Activated CD4-positive, alpha-beta T cell treated with anti-CD3 and anti-CD28 coated beads for 48 hours (primary cell): ENCODE results near the gene MSANTD1.

ENCODE experiments used
- DNase-seq: peaks from one replicate; pipeline ENCODE4 v3.0.0-alpha.2; 2020

Gene MSANTD1

GRCh38 chr4:3234171-3235029, 14.6 kb upstream of the MSANTD1 start:
- DNase-seq: no peak

- DNase-seq: no peak
These were observed 14.0 kb upstream of the MSANTD1 start for GRCh38 chr4:3235030-3235345.

- no peak for DNase-seq
These were observed 13.4 kb upstream of the MSANTD1 start for GRCh38 chr4:3235581-3235980.

GRCh38 chr4:3236326-3236878, 12.6 kb upstream of the MSANTD1 start:
- DNase-seq: no peak

GRCh38 chr4:3237266-3237665, 11.7 kb upstream of the MSANTD1 start:
- no peak for DNase-seq

- DNase-seq: no peak
These were observed 11.0 kb upstream of the MSANTD1 start for GRCh38 chr4:3237712-3238560.

GRCh38 chr4:3238721-3239120, 10.2 kb upstream of the MSANTD1 start:
- DNase-seq: no peak

- no peak for DNase-seq
These were observed 9.7 kb upstream of the MSANTD1 start for GRCh38 chr4:3239303-3239702.

- no peak for DNase-seq
These were observed 8.7 kb upstream of the MSANTD1 start for GRCh38 chr4:3239998-3240920.

GRCh38 chr4:3240936-3241522, 7.9 kb upstream of the MSANTD1 start:
- DNase-seq: no peak

GRCh38 chr4:3241898-3242524, 6.9 kb upstream of the MSANTD1 start:
- DNase-seq: no peak

- DNase-seq: no peak
These were observed 5.7 kb upstream of the MSANTD1 start for GRCh38 chr4:3243136-3243780.

- no peak for DNase-seq
These were observed 5.0 kb upstream of the MSANTD1 start for GRCh38 chr4:3244002-3244401.

- no peak for DNase-seq
These were observed 4.2 kb upstream of the MSANTD1 start for GRCh38 chr4:3244747-3245146.

- no peak for DNase-seq
These were observed 3.3 kb upstream of the MSANTD1 start for GRCh38 chr4:3245676-3246075.

GRCh38 chr4:3246458-3247398, 2.2 kb upstream of the MSANTD1 start:
- no peak for DNase-seq

GRCh38 chr4:3247399-3248177, 1.4 kb upstream of the MSANTD1 start:
- DNase-seq: no peak

- DNase-seq: no peak
These were observed 830 bp upstream of the MSANTD1 start for GRCh38 chr4:3248178-3248480.

- DNase-seq: no peak
These were observed 915 bp downstream of the MSANTD1 start for GRCh38 chr4:3249711-3250437.
